Activated CD4-positive, alpha-beta T cell treated with anti-CD3 and anti-CD28 coated beads, Interleukin-2, amount 50 U/mL, for 1 hour (primary cell): ENCODE data around the gene MAP2K2.
A peak's percentile ranks its signal among the peaks of the same experiment; 100 is the strongest.

Experiments used
- DNase-seq: peaks from one replicate; pipeline ENCODE4 v3.0.0-alpha.2; 2020

Gene MAP2K2

DNA sequence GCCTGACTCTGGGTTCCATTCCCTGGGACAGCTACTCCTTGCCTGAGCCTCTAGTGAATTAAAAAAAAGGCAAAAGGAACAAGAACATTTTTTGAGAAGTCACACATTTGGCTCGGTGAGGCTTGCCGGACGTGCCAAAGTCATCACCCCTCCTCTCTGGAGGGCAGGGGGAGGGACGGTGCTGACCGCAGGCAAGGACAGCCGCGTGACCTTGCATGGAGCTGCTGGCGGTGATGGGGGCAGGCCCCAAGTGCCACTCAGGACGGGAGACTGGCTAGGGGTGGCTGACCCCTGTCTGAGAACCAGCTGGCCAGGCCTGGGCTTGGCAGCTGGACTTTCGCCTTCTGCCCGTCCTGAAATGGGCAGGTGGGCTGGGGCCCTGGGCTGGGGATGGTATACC, 26.4 kb downstream of the MAP2K2 start:
- no peak for DNase-seq

DNA sequence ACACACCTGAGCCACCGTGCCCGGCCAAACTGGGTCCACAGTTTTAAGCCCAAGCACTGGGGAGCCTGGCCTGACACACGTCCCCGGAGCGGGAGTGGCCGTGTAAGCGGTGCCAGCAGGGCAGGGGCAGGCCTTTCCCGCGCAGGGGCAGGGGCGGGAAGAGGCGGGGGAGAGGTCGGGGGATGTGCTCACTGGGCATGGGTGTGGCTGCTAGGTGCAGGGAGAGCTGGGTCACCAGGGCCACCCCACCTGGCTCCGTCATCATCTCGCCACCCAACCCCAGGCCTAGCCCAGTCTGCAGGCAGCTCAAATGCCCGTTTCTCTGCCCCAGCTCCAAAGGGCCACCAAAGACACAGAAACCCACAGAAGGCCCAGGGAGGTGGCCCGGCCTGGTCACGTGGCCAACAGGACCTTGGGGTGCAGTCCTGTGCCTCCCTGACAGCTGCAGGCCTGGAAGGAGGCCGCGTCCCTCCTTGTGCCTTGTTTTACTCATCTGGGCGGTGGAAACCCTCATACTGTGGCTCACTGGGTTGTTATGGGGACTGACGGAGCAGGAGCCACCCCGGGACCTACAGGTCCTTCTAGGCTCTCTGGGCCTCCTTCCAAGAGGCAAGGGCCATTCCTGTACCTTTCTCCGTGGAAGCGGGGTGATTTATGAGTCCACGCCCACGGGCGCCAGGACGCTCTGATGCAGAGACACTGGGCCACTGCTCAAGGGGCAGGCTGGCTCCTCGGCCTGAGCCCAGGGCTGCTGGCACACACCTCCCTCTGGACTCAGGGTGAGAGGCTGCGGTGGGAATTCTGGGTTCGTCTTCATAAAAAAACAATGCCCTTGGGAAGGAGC, 27.7 kb downstream of the MAP2K2 start:
- DNase-seq, result no peak

DNA sequence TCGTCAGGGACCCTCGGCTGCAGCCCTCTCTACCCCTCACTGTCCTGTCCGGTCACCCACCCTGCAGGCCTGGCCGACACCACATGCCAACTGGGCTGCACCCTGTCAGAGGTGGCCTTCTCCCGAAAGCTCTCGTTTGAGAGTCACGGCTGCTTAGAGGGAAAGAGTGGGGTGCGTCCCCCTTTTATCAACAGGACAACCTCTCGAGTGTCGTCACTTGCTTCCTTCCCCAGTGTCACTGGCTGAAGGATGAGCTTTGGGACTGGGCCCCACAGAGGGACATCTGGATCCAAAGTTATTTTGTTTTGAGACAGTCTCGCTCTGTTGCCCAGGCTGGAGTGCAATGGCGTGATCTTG, 28.5 kb downstream of the MAP2K2 start:
- no peak for DNase-seq

DNA sequence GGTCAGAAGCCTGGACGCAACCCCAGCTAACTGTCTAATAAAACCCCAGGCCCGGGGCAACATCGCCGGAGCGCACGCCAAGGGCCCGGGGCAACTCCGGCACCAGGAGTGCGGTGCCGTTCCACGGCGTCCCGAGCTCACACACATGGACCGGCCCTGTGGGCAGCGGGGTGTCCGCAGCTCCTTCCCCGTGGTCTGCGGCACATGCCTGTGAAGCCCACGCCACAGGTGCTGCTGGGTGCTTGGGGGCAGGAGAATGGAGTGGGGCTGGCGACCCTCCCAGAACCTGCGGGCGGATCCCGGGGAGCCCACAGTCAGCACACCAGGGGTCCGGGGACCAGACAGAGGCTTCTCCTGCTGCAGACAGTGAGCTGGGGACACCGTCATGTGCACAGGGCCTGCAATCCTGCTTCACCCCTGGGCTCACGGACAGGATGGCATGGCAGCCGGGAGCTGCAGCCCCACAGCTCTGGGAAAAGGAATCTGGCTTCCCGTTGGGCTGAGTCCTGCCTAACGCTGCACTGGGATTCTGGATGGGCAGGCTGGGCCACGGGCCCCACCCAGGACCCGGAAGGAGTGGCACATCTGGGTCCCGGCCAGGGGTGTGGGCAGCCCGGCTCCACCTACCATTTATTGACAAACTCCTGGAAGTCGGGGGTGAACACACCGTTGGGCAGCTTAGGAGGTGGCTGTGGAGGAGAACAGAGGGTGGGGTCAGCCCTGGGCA, 29.0 kb downstream of the MAP2K2 start:
- DNase-seq, result no peak

DNA sequence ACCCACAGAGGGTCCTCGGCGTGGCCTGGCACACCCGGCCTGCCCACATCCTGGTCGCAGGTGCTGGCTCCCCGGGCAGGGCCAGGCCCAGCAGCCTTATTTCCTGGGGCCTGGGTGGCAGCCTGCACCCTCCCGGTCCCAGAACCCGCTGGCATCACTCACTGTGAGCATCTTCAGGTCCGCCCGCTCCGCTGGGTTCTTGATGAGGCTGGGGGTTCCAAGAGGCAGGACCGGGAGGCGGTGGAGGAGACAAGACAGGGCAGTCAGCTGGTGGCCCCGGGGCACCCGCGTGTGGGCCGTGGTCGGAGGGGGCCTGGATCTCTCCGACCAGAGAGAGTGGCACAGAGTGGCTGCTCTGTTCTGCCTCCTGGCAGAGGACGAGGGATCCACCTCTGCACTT, 29.6 kb downstream of the MAP2K2 start:
- no peak for DNase-seq

DNA sequence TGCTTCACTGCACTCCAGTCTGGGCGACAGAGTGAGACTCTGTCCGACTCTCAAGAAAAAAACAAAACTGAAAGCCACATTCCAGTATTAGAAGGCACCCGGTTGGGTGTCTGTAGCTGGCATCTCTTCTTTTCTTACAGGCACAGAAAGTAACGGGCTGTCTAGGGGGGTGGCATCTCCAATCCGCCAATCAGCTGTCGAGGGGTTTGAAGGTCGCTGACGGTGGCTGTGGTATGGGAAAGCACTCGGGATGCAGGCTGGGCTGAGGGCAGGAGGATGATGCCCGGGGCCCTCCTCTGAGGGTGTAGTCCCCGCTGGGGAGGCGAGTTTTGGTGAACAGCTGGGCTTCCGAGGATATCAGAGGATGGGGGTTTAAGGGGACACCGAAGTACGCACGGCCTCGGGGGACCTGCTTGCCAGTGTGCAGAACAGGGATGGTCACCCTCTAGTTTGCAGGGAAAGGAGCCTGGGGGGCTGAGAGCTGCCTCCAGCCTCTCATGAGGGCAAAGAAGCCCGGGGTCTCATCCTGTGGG, 30.2 kb downstream of the MAP2K2 start:
- DNase-seq, result no peak

DNA sequence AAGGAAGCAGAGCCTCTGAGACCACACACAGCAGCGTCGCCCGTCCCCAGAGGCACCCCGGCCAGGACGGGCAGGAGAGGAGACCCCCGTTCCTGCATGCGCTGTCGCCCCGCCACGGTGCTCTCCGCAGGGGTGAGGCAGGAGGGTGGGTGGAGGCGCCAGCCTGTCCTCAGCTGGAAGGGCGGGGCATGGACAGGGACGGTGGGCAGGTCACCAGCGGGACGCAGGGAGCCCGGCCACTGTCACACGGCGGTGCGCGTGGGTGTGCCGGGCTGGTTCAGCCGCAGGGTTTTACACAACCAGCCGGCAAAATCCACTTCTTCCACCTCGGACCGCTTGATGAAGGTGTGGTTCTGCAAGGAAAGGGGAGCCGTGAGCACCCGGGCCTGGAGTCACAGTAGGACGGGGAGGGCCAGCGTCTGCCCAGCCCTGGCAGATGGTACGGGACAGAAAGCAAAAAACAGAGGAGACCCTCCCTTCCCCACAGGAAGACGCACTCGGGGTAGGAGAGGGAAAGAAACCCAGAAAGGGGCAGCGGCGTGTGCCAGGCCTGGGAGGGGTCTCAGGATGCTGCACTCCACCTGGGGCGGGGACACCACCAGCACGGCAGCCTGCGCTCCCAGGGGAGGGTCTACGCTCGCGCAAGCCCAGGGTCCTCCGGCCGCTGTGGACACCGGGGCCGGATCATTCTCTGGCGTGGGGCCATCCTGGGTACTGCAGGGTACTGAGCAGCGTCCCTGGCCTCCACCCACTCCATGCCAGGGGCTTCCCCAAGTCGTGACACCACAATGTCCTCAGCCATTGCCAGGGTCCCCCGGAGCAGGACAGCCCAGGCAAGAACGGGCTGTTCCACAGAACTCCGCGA, 33.3 kb downstream of the MAP2K2 start:
- no peak for DNase-seq

DNA sequence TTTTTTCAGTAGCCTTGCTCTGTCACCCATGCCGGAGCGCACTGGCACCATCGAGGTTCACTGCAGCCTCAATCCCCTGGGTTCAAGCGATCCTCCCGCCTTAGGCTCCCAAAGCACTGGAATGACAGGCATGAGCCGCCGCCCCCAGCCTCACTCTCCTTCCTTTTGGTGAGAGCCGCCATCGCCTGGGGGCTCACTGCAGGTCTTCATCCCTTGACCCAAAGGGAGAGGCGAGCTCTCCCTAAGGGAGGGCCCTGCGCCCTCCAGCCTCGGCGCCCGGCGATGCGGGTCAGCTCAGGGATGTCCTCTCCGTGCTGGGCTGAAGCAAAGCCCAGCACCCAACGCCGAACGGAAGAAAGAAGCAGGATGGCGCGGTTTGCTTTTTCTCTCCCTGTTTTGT, 34.0 kb downstream of the MAP2K2 start:
- DNase-seq, result no peak

DNA sequence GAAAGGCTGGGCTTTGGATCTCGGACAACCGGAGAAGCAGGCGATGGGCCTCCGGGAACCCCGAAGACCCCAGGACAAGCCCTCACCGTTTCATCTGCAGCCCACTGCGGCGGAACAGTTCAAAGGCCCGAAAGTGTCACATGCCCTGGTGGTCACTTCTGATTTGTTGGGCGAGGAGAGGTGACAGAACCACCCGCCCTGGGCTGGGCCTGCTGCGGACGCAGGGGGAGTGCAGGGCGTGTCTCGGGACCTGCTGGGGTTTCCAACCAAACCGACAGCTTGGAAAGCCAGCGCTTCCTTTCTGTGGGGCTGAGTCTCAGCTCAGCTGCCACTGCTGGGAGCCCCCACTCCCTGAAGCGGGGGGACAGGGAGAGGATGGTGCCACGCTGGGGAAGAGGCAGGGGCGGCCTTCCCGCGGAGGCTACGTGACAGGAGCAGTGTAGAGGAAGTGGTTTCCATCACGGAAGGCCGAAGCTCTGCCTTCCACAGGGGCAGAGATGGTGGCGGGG, 34.5 kb downstream of the MAP2K2 start:
- DNase-seq, result peak; percentile 18

DNA sequence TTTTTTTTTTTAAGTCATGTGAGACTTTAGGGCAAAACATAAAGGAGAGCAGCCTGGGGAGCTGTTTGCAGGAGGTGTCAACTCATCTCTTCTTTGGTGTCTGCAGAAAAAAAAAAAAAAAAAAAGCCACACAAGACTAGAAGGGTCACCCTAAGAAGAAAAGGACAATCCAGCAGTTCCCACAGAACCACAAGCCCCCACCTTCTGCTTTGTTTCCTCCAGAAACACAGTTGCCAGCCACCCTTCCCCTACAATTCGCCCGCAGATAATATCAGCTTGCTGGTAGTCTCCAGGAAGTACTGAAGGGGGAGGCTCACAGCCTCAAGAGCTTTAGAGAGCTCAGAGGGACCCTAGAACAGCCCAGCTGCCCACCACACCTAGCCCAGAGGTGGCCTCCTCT, 34.9 kb downstream of the MAP2K2 start:
- peak; percentile 25 for DNase-seq

DNA sequence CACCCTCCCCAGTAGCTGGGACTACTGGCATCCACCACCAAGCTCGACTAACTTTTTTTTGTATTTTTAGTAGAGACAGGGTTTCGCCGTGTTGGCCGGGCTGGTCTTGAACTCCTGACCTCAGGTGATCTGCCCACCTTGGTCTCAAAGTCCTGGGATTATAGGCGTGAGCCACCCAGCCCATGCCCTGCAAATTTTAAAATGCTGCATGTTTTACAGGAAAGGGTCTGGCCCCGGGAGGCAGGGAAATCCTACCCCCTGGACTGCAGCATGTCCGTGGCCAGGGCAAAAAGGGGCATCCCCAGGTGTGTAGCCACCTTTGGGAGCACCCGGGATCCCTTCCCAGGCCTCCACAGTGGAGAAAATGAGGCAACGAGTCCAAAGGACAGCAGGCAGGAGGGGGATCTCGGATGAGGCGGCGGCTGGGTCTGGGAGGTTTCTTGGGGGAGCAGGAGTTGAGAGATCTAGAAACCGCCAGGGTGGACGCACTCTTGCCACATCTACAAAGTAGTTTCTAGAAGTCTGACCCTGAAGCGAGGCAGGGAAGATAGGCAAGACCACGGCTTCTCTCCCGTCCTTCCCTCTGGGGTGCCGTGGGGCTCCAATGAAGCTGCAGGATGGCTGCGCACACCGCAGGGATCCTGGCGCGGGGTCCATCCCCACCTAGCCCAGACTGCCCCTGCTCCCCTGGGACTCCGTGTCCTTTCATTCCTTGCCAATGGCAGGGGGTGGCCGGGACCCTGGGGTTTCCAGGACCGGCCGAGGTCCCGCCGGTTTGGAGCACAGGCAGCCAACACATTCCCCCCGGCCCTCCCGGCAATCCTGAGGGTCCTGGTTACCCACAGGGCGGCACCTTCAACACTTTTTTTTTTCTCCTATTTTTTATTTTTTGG, 35.9 kb downstream of the MAP2K2 start:
- DNase-seq, result no peak

DNA sequence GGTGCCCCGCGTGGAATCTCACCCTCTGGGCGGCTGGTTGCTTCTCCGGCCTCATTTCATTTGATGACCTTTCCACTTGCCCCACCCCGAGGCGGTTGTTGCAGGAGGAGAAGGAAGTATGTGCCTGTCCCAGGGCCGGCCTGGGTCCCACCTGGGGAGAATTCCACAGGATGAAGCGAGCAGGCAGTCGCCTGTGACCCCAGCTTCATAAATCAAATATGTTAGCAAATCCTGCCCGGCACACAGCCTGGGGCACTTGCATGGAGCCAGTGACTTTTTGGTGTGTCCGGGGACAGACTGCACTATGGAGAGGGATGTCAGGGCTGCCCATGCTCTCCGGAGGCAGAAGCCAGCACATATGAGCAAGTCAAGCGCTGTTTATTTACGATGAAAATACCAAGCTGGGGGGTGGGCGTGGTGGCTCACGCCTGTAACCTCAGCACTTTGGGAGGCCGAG, 37.5 kb downstream of the MAP2K2 start:
- no peak for DNase-seq

DNA sequence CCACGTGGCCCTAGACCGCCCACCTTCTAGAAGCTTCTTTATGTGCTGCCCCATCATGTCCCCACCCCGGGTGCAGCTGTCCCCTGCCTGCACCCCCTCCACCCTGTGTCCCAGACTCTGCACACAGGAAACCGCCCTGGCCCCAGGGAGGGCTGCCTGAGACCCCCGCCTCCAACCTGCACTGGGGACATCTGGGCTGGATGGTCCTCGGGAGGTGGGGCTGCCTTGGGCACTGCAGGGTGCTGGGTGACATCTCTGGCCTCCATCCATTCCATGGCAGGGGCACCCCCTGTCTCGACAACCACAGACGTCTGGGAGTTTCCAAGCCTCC, 39.4 kb downstream of the MAP2K2 start:
- no peak for DNase-seq

DNA sequence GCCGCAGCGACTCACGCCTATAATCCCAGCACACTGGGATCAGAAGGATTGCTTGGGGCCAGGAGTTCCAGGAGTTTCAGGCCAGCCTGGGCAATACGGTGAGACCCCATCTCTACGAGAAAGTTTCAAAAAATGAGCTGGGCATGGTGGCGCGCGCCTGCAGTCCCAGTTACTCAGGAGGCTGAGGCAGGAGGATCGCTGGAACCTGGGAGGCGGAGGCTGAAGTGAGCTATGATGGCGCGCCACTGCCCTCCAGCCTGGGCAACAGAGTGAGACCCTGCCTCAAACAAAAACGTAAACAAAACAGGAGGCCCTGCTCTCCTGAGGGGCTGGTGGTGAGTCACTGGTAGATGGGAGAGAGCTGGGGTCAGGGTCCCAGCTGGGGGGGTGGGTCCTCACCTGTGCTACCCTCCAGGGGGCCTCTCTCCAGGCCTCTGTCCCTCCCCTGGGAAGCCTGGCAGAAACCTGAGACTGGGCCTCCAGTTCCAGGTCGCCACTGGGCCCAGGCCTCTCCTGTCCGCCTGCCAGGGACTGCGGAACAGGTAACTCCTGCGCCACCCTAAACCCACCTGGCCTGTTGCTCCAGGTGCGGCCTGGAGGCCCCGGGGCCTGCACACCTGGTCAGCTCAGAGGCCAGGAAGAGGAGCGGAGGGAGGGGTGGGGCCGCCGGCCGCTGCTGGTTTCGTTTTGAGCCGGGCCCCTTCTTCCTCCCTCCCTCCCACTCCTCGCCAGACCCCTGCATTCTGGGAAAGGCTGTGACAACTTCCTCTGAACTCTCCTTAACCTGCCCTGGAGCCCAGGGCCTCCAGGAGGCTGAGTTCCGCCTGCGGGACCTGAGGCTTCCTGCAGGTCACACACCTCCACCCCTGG, 40.0 kb downstream of the MAP2K2 start:
- no peak for DNase-seq

DNA sequence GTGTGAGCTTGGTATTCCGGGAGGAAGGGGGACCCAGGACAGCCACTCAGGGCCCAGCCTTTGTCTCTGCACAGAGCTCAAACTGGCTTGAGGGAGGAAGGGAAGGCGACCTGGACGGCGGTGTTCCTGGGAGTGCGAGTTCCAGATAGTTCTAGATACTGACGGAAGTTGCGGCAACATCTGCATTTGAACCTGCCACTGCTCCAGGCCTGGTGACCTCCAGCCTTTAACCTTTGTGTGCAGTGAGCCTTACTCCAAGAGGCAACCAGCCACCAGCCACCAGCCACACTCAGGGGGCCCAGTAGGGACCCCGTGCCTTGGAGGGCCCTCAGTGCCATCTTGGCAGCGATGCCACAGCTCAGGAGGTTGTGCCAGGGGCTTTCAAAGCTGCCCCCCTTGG, 41.8 kb downstream of the MAP2K2 start:
- DNase-seq, result no peak

DNA sequence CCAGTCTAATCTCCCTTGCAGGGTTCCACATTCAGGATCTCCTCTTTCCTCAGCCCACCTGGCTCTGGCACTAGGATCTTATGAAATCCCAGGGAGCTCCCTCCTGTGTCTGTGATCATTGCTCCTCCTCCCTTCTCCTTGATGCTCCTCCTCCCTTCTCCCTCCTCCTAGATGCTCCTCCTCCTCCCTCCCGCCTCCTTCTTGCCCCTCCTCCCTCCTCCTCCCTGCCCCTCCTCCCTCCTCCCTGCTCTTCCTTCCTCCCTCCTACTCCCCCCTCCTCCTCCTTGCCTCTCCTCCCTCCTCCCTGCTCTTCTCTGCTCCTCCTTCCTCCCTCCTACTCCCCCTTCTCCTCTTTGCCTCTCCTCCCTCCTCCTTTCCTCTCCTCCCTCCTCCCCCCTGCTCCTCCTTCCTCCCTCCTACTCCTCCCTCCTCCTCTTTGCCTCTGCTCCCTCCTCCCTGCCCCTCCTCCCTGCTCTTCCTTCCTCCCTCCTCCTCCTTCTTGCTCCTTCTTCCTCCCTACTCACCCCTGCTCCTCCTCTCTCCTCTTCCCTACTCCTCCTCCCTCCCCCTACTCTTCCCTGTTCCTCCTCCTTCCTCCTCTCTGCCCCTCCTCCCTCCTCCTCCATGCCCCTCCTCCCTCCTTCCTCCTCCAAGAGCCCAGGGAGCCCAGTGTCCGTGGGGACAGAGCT, 42.3 kb downstream of the MAP2K2 start:
- DNase-seq, result no peak

DNA sequence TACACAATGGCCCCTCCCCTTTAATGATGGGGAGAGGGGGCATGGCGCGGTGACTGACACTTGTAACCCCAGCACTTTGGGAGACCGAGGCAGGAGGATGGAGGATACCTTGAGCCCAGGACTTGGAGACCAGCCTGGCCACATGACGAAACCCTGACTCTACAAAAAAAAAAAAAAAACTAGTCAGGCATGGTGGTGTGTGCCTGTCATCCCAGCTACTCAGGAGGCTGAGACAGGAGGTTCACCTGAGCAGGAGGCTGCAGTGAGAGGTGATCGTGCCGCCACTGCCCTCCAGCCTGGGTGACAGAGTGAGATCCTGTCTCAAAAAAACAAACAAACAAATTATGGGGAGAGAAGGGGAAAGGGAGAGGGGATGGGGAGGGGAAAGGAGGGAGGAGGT, 43.4 kb downstream of the MAP2K2 start:
- DNase-seq, result no peak

DNA sequence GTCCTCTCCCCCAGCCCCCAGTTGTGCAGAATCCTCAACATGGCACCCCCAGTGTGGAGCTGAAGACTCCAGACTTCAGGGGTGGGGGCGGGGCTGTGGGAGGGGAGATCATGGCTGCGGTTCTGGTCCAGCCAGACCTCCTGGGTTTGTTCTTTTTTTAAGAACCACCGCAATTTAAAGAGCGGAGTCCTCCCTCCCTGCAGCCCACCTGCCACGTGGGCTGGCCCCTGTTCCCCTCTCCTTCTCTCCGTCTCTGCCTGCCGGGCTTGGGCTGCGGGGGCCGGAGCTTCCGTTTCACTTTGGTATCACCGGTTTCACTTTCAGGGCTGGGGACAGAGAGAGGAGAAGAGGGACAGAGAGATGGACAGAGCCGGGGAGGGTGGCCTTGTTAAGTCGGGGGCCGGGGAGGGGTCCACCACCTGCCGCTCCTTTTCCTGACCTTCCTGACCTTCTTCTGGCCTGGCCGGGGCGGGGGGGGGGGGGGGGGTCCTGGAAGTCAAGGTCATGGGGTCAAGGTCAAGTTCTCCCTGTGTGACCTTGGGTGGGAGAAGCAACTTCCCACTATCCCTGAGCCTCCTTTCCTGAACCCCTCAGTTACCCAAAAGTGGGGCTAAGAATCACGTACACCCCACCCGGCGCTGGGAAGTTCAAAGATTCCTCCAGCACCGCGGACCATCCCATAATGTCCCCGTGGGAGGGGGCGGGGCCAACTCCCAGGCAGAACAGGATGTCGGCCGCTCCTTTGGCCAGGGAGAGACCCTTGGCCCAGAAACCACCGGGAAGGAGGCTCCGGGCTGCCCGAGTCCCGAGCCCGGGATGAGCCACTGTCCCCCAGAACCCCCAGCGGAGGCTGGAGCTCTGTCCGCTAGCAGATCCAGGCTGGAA, 45.9 kb downstream of the MAP2K2 start:
- DNase-seq, result peak; percentile 34

DNA sequence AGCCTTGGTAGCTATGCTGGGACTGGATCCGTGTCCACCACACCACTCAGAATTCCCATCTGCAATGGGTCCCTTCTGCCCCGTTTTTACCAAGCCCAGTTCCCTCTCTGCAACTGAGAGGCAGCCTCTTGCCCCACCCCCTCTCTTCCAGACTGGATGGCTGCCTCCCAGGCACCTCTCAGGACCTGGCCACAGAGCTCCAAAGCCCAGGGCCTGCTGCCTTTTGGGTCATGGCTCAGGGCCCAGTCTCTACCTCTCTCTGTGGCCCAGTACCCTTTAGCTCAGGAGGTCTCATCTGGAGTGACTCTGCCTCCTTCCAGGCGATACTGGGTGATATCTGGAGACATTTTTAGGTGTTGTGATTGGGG, 46.9 kb downstream of the MAP2K2 start:
- DNase-seq, result no peak
